Muscle of arm (tissue), 12 donors: Measurements from ENCODE around the gene TMED6. TPM values are rescaled to one million over a fixed set of nuclear protein-coding genes. Genes with fewer than 3 reads are reported as not detected.
"Not testable (repeated sequence)": the region's sequence is repeated elsewhere in the genome, so short reads cannot be mapped to it uniquely, and the experiment has no call there.

ENCODE experiments used
- DNase-seq: peaks from one replicate; pipeline ENCODE4 v3.0.0-alpha.2; 2013
- polyA plus RNA-seq, 12 donors: library from polyadenylated mRNA; unstranded; fragments of 120-200 nt; gene quantifications; one replicate each; pipeline ENCODE4 v1.2.1, GENCODE V29; 2013; ENCODE audit not compliant: insufficient read length in 12 of 12

The TMED6 gene
- polyA plus RNA-seq, 12 donors, result 0.90 to 2.2 (median 1.4) TPM; not detected in 2

- no peak for DNase-seq
Observed at GRCh38 chr16:69306031-69306430, 45.6 kb downstream of the TMED6 start.

- DNase-seq, result no peak
Observed at GRCh38 chr16:69302301-69302700, 49.3 kb downstream of the TMED6 start.

- DNase-seq, result no peak
Observed at GRCh38 chr16:69301861-69302260, 49.7 kb downstream of the TMED6 start.

- DNase-seq, result no peak
Observed at GRCh38 chr16:69301187-69301586, 50.4 kb downstream of the TMED6 start.

GRCh38 chr16:69298261-69298660, 53.3 kb downstream of the TMED6 start:
- DNase-seq, result no peak

- not testable (repeated sequence) for DNase-seq
Observed at GRCh38 chr16:69296771-69297170, 54.8 kb downstream of the TMED6 start.

GRCh38 chr16:69294051-69294450, 57.5 kb downstream of the TMED6 start:
- DNase-seq, result no peak

GRCh38 chr16:69293401-69293800, 58.2 kb downstream of the TMED6 start:
- no peak for DNase-seq

Other genes starting within 250 kb of the TMED6 start
- gene HAS3, start 246.1 kb downstream of the TMED6 start, polyA plus RNA-seq, result 1 to 10 TPM in 10 of 12 donors, not detected in 2; 1.6 to 5.7 (median 2.4) TPM
- gene CHTF8, start 219.2 kb downstream of the TMED6 start, polyA plus RNA-seq, result 10 to 100 TPM in 11 of 12 donors, not detected in 1; 45.7 to 94.2 (median 70.8) TPM
- gene UTP4, start 219.1 kb downstream of the TMED6 start, polyA plus RNA-seq, result 10 to 100 TPM in 11 of 12 donors, not detected in 1; 22.7 to 40.0 (median 35.3) TPM
- 10 to 100 TPM; 12.9 to 70.0 (median 17.4) TPM for gene SNTB2, start 164.6 kb downstream of the TMED6 start, polyA plus RNA-seq
- gene VPS4A, start 40.4 kb downstream of the TMED6 start, polyA plus RNA-seq, result 10 to 100 TPM in 11 of 12 donors, not detected in 1; 32.1 to 53.3 (median 35.2) TPM
- 1 to 10 TPM in 10 of 12 donors, not detected in 2; 1.6 to 4.1 (median 2.7) TPM for gene PDF, start 21.2 kb downstream of the TMED6 start, polyA plus RNA-seq
- gene COG8, start 12.2 kb downstream of the TMED6 start, polyA plus RNA-seq, result 10 to 100 TPM in 11 of 12 donors, not detected in 1; 18.5 to 26.9 (median 22.5) TPM
- gene NIP7, start 12.0 kb downstream of the TMED6 start, polyA plus RNA-seq, result 10 to 100 TPM in 11 of 12 donors, not detected in 1; 15.9 to 34.5 (median 26.2) TPM
- gene TERF2, start 34.2 kb upstream of the TMED6 start, polyA plus RNA-seq, result 10 to 100 TPM in 11 of 12 donors, not detected in 1; 13.6 to 50.9 (median 29.8) TPM
- 10 to 100 TPM in 11 of 12 donors, not detected in 1; 51.2 to 83.8 (median 68.1) TPM for gene CYB5B, start 72.8 kb upstream of the TMED6 start, polyA plus RNA-seq
- 10 to 100 TPM in 11 of 12 donors, not detected in 1; 13.4 to 36.2 (median 17.9) TPM for gene NFAT5, start 214.2 kb upstream of the TMED6 start, polyA plus RNA-seq